Type B pancreatic cell (in vitro differentiated cells): Measurements from ENCODE around the gene MAP1S. TPM values are rescaled to one million over a fixed set of nuclear protein-coding genes. Genes with fewer than 3 reads are reported as not detected.

Experiments used
- DNase-seq: peaks from one replicate; pipeline ENCODE4 v3.0.0; 2021; ENCODE audit warnings: mixed read lengths; ENCODE audit not compliant: unreplicated experiment; ENCODE audit errors: extremely low spot score
- H3K27ac Mint-ChIP-seq: 2 replicates; pipeline ENCODE4 v1.8.0; 2021; ENCODE audit warnings: mild to moderate bottlenecking, mixed read lengths
- H3K27me3 Mint-ChIP-seq: 2 replicates; pipeline ENCODE4 v1.8.0; 2021; ENCODE audit warnings: mixed read lengths
- H3K36me3 Mint-ChIP-seq: 2 replicates; pipeline ENCODE4 v1.8.0; 2021; ENCODE audit warnings: mixed read lengths
- H3K4me1 Mint-ChIP-seq: one replicate; pipeline ENCODE4 v1.8.0; 2021; ENCODE audit warnings: mixed read lengths; ENCODE audit not compliant: unreplicated experiment
- H3K4me3 Mint-ChIP-seq: 2 replicates; pipeline ENCODE4 v1.8.0; 2021; ENCODE audit warnings: mild to moderate bottlenecking, mixed read lengths
- H3K9me3 Mint-ChIP-seq: 2 replicates; pipeline ENCODE4 v1.8.0; 2021; ENCODE audit warnings: mixed read lengths
- total RNA-seq: library from RNA; stranded (reverse); gene quantifications from 2 replicates; pipeline ENCODE4 v1.2.1, GENCODE V29; 2021; ENCODE audit warnings: low replicate concordance
- TF ChIP-seq, protein P1 (sequence below): fragments of 200-600 bp; sonication (generic); conservative IDR thresholded peaks from 2 replicates; pipeline ENCODE4 v1.5.0; 2021; ENCODE audit warnings: antibody characterized with exemption, mild to moderate bottlenecking

MAP1S gene
- total RNA-seq, 1 donor from 2014 or later: 87.1 TPM

DNA sequence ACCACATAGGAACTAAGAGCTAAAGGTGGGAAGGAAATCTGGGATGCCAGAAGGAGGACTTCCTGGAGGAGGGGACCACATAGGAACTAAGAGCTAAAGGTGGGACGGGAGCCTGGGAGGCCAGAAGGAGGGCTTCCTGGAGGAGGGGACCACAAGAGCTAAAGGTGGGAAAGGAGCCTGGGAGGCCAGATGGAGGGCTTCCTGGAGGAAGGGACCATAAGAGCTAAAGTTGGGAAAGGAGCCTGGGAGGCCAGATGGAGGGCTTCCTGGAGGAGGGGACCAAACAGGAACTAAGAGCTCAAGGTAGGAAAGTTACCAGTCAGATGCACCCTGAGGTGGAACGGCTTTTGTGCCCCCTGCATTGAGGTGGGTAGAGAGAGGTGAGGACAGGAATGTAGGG lies 22.2 kb downstream of the MAP1S start:
- H3K4me3 Mint-ChIP-seq: no peak overlapping the region
- no peak overlapping the region for H3K27ac Mint-ChIP-seq
- no peaks in the 10 kb centered on the region for H3K9me3 Mint-ChIP-seq
- H3K36me3 Mint-ChIP-seq: no peaks in the 10 kb centered on the region
- DNase-seq: no peak
- H3K27me3 Mint-ChIP-seq: no peaks in the 10 kb centered on the region
- TF ChIP-seq, protein P1, sequence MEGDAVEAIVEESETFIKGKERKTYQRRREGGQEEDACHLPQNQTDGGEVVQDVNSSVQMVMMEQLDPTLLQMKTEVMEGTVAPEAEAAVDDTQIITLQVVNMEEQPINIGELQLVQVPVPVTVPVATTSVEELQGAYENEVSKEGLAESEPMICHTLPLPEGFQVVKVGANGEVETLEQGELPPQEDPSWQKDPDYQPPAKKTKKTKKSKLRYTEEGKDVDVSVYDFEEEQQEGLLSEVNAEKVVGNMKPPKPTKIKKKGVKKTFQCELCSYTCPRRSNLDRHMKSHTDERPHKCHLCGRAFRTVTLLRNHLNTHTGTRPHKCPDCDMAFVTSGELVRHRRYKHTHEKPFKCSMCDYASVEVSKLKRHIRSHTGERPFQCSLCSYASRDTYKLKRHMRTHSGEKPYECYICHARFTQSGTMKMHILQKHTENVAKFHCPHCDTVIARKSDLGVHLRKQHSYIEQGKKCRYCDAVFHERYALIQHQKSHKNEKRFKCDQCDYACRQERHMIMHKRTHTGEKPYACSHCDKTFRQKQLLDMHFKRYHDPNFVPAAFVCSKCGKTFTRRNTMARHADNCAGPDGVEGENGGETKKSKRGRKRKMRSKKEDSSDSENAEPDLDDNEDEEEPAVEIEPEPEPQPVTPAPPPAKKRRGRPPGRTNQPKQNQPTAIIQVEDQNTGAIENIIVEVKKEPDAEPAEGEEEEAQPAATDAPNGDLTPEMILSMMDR: no peak
- no peaks in the 10 kb centered on the region for H3K4me1 Mint-ChIP-seq

- Mint-ChIP-seq H3K4me3 (no peak overlapping the region), H3K9me3 (no peaks in the 10 kb centered on the region), H3K4me1 (no peaks in the 10 kb centered on the region), H3K36me3 (no peaks in the 10 kb centered on the region), H3K27me3 (peaks cover 3% of the 10 kb centered on the region), H3K27ac (no peak overlapping the region)
- no peak for DNase-seq
- TF ChIP-seq, protein P1: no peak
These were observed 24.7 kb downstream of the MAP1S start for GRCh38 chr19:17743874-17744580.

DNA sequence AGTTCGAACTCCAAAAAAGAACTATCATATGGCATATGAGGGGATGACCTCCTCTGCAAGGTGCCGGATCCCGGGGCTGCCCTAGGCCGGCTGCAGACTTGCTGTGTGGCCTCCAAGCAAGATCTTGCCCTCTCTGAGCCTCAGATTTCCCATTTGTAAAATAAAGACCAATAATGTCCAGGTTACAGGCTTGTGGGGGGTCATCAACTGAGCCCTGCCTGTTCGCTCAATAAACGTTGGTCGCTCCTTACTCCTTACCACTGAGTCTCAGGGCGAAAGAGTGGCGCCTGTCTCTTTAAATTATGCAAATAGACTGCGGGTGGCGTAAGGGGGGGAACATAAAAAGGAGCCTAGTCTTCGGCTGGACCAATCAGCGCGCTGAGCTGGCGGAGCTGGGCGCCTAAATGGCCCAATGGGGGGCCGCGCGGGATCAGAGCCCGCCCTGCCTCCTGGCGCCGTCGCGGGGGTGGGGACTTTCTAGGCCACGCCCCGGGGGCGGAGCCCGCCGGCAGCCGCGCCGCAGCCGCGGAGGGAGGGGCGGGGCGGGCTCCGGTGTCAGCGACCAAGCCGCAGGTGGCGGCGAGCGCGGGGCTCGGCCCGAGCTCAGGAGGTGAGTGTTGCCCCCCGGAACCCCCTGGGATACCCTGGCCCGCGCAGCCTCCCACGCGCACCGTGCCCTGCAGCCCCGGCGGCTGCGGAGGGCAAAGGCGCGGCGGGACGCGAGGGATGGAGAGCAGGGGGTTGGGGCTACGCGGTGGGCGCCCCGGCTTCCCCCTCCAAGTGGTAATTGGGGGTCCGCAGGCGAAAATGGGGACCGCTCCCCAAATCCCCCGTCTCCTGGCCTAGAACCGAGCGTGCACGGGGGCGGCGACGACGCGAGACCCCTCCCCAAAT lies 28.2 kb downstream of the MAP1S start:
- Mint-ChIP-seq H3K36me3 (no peaks in the 10 kb centered on the region), H3K27me3 (peaks cover 6% of the 10 kb centered on the region), H3K9me3 (no peaks in the 10 kb centered on the region), H3K4me1 (no peaks in the 10 kb centered on the region), H3K27ac (no peak overlapping the region), H3K4me3 (peak overlapping the region; percentile 79)
- TF ChIP-seq, protein P1: no peak
- peak; percentile 94 for DNase-seq

DNA sequence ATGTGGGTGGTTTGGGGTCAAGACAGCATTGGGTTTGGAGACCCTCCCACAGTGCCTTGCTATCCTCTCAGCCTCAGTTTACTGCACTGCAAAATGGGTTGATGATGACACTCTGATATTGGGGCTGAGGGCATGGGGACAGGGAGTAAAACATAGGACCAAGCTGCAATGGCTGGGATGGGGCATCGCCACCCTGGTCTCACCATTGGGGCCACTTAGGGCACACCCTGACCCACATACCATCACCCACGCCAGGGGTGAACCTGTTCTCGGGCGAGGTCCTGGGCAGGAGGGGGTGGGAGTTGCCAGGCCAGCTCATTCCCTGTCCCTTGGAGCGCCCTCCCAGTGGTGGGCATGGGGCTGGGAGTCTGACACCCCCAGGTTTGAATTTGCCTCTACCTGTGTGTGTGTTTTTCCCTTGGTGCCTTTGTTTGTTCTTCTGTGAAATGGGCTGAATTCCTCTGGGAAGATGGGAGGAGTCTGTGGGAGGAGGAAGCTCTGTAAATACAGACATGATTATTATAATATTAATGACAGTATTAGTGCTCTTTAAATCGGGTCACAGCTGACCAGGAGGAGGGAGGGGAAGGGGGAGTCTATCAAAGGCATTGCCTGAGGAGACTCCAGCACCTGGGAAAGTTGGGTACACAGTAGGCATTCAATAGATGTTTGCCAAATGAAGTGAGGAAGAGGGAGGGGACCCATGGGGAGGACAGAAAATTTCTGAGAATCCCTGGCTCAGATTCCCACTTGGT lies 29.8 kb downstream of the MAP1S start:
- peak overlapping the region; percentile 61 for H3K4me3 Mint-ChIP-seq
- TF ChIP-seq, protein P1: no peak
- H3K36me3 Mint-ChIP-seq: no peaks in the 10 kb centered on the region
- H3K27me3 Mint-ChIP-seq: peaks cover 6% of the 10 kb centered on the region
- H3K27ac Mint-ChIP-seq: no peak overlapping the region
- no peaks in the 10 kb centered on the region for H3K9me3 Mint-ChIP-seq
- no peaks in the 10 kb centered on the region for H3K4me1 Mint-ChIP-seq
- no peak for DNase-seq

GRCh38 chr19:17749912-17750317 lies 30.6 kb downstream of the MAP1S start:
- Mint-ChIP-seq H3K27me3 (peaks cover 6% of the 10 kb centered on the region), H3K27ac (no peak overlapping the region), H3K4me3 (no peak overlapping the region), H3K4me1 (peaks cover 3% of the 10 kb centered on the region), H3K9me3 (no peaks in the 10 kb centered on the region), H3K36me3 (no peaks in the 10 kb centered on the region)
- DNase-seq: no peak
- TF ChIP-seq, protein P1: no peak
